ENCODE measurements around the gene DOK6.
A peak's percentile ranks its signal among the peaks of the same experiment; 100 is the strongest.
"Not testable (repeated sequence)": the region's sequence is repeated elsewhere in the genome, so short reads cannot be mapped to it uniquely, and the experiment has no call there.

The DOK6 gene

DNA sequence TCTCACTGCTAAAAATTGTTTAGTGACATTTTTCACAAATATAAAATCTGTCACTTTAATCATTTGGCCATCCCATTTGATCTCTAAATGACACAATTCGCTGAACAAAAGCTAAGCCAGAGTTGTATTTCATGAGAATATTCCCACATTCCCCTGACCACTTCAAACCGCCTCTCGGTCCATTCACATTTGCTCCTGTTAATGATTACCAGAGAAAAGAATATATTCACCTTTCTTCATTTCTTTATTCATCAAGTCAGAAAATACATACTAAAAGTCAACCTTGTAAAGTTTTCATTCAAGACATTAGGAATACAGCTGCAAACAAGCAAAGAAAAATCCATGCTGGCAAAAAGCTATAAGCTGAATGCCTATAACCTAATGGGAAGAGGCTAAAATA, 225.5 kb downstream of the DOK6 start:
- no peak for DNase-seq (ENCODE audit: low read depth in 3 of 3)

DNA sequence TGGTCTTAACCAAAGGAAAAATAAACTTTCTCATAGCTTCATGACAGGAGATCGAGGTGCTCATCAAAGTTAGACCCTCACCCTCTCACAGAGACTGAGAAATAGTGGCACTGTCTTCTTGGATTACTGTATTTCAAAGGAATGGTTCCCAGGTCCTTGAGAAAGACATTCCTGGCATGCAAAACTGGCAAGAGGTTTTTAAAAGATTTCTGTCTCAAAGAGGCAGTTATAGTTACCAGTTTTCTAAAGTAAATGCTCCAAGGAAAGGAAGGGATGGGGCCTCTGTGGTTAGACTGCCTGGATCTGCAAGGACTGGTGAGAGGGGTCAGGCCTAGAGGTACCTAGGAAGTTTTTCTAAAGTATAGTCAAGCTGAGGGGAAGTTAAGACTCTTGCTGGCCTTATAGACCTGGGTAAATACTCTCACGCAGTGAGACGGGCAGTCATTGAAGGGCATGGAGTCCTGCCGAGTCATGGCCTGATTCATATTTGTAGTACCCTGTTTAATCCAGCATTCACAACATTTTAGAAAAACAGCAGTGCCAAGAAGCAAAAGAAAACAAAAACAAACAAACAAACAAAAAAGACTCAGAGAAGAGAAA, 226.1 kb downstream of the DOK6 start:
- no peak for DNase-seq (ENCODE audit: low read depth in 3 of 3)

DNA sequence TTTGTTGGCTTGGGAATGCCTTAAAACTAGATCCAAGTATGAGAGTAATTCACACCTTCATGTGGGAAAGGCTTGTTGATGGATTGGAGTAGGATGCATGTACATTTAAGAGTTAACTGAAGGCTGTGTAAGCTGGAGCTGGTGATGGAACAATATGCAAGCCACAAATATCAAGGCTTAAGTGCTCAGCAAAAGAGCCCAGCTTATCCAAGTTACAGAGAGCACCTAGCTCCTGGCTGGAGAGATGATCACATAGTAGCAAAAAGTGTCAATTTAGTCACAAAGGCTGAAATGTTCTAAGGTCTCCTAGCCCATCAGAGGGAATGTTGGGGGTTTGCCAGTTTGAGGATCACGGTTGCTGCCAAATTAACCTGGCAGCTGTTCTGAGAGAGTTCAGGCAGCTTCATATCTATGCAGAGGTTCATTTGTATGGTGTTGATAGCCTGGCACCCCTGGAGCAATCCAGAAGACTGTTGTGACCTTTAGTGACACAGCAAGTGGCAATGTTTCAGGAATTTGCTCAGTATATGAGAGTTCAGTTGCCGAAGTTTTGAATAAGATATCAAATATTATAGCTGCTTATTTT, 228.2 kb downstream of the DOK6 start:
- DNase-seq (ENCODE audit: low read depth in 3 of 3) = no peak

DNA sequence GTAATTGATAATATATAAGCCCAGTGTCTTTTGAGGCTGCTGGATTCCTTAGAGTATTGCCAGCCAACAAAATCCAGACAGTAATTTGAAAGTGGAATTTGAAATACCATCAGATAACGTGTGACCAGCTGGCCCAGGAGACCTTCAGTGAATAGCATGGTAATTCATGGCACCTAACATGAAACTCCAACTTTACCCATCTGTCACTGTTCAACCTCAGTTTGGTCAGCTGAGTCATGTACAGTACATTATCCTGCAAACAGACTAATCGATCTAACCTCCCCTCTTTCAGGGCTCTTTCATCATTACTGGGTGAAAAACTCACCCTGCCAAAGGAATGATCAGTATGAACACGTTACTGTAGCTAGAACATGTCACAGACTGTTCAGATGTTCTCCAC, 230.6 kb downstream of the DOK6 start:
- no peak for DNase-seq (ENCODE audit: low read depth in 3 of 3)

DNA sequence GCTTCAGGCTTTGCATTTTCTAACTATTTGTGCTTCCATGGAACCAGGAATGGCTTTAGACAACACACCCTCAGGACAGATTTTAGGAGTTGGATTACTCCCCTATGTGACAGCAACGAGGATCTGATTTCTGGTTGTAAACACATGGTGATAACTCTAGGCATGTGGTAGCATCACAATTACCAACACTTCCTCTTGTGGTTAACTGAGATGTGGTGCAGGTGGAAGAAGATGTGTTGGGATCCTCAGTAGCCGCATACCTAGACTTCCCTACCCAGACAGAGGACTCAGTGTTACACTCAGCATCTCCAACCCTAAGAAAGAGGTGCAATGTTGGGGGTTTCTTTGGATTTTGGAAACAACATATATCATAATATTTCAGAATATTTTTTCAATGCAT, 234.8 kb downstream of the DOK6 start:
- DNase-seq (ENCODE audit: low read depth in 3 of 3) = no peak

DNA sequence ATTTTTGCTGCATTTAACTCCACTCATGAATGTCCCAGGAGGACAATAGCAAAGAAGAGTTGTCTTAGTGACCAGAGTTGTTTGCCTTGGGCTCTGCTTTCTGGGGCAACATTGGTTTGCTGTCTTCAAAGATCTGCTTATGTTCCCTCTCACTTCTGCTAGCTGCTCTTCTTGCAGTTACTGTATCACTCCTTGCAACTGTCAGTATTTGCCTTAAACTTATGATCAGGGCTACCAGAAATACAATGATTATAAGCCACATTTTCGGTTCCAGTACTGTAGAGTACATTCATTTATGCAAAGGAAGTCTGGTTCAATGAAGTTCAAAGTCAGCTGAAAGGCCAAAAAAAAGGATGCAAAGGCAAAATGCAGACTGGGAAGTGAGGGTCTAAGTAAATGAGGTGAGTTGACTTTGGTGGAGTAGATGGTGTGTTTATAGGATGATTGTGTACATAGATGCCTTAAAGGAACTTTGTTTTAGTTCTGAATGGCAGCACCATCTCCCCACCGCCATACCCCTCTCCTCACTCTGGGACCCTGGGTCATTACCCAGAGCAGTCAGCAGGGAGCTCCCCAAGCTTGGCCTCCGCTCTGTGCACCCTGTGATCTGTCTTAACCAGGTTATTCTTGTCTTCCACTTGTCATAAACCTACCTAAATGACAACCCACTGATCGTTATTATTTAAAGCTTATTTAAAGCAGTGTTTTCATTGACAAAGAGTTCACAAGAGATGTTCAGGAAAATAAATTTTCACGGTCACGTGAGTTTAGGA, 236.0 kb downstream of the DOK6 start:
- peak in 1 of 3 experiments; percentile 2 for DNase-seq (ENCODE audit: low read depth in 3 of 3)

DNA sequence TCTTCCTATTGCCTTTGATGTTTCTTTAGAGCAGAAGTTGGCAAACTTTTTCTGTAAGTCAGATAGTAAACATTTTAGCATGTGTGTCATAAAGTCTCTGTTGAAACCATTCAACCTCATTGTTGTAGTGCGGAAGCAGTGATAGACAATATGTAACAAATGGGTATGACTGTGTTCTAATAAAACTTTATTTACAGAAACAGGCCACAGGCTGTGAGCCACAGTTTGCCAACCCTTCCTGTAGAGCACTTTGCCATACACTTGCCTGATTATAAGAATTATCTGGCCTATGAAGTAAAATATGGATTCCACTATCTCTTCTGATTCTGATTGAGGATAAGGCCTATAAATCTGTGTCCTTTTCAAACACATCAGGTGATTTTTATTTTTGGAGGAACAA, 237.4 kb downstream of the DOK6 start:
- no peak for DNase-seq (ENCODE audit: low read depth in 3 of 3)

DNA sequence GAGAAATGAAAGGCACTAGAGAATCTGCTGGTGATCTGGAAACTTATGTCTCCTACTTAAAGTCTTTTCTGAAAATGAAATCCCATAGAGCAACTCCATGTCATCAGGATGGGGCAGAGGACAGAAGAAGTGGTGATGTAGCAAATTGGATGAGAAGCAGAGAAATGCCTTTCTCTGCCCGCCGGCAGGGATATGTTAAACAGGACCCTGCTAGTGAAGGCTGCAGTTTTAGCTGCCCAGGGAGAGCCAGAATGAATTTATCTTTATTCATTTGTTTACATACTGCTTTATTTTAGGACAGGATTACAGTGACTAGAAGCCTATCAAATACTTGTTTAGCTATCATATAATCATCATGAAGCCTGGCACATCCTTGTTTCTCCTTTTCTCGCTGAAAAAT, 247.0 kb downstream of the DOK6 start:
- DNase-seq (ENCODE audit: low read depth in 3 of 3) = no peak

DNA sequence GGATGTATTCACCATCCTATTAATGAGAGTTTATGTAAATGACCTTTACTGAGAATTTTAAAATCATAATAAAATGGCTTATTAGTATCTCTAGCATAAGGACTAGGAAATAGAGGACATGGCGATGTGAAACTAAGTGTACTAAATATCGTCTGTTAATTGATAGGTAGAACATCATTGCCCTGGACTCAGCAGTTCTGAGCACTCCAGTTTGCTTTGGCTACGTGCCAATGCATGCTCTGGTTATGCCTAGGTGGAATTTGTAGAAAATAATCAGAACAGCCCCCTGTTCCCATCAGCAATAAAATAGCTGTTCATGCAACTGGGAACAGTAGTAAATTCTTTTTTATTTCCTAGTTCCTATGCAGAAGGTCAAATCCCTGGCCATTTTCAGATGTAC, 247.8 kb downstream of the DOK6 start:
- no peak for DNase-seq (ENCODE audit: low read depth in 3 of 3)

DNA sequence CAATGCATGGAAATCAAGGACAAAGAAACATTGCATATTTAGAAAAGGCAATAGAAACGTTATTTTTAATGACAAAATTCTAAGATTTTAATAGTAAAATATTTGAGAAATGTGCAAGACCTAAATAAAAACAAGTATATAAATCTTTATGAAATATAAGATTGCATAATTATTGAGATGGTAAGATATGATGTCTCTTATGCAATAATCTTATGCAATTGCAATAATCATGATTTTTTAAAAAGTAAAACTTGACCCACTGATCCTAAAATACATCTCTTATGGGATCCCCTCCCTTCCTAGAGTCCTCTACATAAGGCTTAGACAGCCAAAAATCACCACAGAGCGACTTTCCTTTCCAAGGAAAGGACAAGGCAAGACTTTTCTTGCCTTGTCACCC, 249.0 kb downstream of the DOK6 start:
- DNase-seq (ENCODE audit: low read depth in 3 of 3) = no peak

DNA sequence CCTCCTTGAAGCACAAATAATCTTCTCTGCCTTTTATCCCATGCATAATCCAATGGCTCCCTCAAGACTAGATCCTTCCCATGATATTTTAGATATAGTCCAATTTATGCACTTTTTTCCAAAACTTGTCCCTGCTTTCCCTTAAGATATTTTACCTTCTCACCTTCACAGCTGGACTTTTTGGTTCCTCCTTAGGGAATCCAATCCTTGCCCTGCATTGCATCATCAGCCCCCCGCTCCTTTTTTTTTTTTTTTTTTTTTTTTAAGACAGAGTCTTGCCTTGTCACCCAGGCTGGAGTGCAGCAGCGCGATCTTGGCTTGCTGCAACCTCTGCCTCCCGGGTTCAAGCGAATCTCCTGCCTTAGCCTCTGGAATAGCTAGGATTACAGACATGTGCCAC, 250.6 kb downstream of the DOK6 start:
- DNase-seq (ENCODE audit: low read depth in 3 of 3) = no peak

DNA sequence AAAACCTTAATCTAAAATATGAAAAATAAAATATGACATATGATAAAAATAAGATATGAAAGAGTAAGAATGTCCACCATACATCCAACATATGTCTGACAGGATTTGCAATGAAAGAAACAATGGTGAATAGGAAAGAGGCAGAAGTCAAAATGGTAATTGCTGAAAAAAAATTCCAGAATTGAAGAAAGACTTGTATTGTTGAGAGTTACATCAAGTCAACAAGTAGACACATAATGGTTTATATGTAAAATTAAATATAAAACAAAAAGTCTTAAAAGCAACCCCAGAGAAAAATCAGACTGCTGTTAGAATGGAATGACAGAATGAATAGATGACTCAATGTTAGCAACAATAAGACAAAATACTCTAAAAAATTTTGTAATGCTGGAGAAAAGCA, 255.1 kb downstream of the DOK6 start:
- no peak for DNase-seq (ENCODE audit: low read depth in 3 of 3)

DNA sequence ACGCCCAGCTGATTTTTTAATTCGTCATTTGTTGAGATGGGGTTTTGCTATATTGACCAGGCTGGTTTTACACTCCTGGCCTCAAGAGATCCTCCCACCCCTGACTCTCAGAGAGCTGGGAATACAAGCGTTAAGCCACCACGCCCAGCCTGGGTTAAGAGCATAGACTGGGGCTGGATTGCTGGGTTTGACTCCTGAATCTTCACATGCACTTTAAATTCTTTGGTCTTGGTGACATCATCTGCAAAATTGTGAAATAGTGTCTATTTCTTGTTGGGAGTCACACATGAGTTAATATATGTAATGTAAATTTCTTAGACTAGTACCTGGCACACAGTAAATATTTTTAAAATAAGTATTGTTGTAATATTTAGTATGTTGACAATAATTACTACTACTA, 257.4 kb downstream of the DOK6 start:
- DNase-seq (ENCODE audit: low read depth in 3 of 3) = no peak

DNA sequence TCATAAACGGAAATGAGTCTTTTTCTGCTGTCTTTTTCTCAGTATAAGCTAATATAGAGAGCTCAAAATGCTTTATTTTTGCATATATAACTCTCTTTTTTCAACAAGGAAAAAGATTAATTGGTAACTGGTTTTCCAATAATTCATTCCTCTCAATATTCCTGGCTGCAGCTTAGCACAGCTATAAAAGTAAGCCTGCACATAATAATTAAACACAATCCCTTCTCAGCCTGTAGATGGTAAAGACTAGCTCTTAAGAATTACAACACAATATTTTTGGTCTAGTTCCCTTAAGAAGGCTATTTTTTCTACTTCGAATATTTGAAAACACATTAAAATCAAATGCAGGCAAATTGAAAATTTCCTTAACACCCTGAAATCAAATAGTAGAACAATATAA, 258.0 kb downstream of the DOK6 start:
- no peak for DNase-seq (ENCODE audit: low read depth in 3 of 3)

DNA sequence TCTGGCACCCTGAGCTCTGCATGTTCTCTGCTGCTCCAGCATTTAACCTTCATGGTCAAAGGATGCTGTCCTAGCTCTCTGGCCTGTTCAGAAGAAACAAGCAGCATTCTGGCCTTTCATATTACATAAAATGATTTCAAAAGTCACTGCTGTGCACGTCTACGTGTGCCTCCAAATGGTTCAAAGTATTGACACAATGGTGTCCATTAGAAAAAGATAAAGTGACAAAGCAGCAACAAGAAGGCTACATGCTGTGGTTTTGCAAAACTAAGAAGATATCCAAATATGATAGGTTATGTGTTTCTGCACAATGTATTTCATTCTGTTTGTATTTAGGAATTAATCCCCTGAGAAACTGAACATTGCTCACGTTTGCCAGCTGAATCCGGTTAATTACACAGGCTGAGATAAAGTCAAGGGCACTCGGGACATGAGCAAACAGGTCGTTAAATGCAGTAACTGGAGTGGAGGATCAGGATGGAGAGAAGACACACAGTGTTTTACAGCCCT, 258.5 kb downstream of the DOK6 start:
- no peak for DNase-seq (ENCODE audit: low read depth in 3 of 3)

DNA sequence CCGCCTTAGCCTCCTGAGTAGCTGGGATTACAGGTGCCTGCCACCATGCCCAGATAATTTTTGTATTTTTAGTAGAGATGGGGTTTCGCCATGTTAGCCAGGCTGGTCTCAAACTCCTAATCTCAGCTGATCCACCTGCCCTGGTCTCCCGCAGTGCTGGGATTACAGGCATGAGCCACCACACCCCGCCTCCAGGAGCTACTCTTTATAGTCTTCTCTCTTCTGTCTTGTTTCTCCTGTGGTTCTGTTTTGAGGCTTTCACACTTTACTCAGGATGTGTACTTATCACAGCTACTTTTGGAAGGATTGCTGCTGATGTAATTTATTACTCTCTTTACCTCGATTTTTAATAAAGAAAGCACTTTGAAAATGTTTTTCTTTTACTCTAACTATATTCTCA, 261.4 kb downstream of the DOK6 start:
- DNase-seq (ENCODE audit: low read depth in 3 of 3) = not testable (repeated sequence)

DNA sequence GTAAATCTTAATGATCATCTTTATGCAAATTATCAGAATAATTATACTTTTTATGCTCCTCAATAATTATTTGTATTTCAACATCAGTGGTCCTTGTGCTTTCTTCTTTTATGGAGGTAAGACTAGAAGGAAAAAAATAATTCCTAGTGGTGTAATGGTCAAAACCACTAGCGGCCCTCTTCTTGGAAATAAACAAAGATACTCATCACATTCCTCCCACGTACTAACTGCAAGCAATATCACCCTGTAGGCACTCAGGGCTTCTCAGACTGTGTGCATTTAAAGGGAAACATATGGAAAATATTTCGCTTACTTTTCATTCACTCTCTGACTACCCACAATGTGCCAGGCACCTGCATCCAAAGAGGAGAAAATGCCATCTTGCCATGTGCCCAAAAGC, 263.7 kb downstream of the DOK6 start:
- DNase-seq (ENCODE audit: low read depth in 3 of 3) = no peak

DNA sequence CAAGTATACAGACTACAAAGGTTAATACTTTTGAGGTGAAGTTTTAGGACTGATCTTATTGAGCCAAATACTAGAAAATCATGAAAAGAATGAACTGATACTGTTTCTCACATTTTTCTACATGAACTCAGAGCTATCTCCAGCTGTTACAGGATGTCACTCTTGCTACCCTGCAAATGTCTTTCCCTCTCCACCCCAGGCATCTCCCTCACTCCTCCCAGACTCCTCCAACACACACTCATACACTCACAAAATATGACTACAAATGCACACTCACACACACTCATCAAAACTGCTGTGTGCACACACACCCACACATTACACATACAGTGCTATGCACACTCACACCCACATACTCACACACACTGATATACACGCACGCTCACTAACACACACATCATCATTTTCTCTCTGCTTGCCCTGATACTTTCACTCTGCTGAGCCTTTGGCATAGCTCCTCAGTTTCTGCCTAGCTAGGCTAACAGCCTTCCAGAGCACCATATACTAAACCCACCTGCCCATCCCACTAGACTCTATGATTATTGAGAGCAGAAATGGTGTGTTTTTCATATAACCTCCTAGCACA, 273.7 kb downstream of the DOK6 start:
- no peak for DNase-seq (ENCODE audit: low read depth in 3 of 3)

DNA sequence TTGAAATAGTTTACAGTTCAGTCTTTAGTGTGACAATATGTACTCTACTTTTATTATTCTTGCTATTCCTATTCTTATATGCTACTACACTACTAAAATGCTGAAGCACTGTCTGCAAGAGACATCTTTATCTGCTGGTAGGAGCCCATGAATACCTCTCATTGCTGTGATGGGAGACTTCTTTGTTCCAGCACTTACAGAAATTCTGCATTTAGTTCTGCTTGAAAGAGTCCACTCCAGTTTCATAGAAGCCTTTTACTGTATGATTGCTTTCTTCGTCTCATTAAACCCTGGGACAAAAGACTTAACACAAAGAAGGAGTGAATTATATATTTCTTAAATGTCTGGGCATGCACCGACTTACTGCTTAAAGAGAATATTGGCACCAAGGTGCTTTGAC, 274.3 kb downstream of the DOK6 start:
- no peak for DNase-seq (ENCODE audit: low read depth in 3 of 3)

DNA sequence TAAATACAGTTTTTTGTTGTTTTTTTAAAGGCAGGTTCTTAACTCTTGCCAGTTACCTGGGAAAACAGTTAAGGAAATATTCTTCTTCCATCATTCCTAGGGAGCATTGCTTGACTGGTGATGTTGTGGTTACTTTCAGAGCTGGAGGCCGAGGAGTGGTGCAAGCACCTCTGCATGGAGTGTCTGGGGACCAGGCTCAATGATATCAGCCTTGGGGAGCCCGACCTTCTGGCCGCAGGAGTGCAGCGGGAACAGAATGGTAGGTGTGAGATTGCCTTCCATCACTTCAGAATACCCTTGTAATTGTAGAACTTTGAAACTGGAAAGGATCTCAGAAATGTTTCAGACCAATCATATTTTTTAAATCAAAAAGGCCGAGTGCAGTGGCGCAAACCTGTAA, 276.9 kb downstream of the DOK6 start:
- DNase-seq (ENCODE audit: low read depth in 3 of 3) = no peak

DNA sequence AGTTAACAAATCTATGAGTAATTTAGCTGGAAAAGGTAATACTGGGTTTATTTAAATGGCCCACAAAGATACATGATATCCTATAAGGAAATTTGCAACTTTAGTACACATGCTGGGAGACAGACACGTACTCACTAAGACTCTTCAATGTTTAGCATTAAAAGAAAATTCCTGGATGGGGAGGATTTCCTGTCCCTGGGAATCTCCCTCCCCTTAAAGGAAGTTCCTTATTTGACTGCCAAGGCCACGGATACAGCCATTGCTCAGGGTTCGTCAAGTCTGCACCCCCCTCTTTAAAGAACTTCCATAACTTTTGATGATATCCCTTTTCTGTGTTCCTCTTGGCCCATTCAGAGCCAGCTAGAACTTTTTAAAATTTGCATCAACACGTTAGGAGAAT, 279.4 kb downstream of the DOK6 start:
- no peak for DNase-seq (ENCODE audit: low read depth in 3 of 3)

DNA sequence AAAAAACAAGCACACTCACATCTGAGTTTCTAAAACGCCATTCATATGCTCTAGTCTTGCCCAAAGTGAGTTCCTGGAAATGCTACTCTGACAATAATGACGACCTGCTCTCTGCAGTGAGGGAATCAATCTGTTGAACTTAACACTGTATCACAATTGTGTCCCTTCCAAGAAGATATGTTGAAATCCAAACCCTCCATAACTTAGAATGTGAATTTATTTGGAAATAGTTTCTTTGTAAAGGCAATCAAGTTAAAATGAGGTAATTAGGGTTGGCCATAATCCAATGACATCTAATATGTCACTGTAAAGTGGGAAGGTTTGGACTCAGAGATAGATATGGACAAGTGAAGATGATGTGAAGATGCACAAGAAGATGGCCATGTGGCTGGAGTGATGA, 282.5 kb downstream of the DOK6 start:
- no peak for DNase-seq (ENCODE audit: low read depth in 3 of 3)

DNA sequence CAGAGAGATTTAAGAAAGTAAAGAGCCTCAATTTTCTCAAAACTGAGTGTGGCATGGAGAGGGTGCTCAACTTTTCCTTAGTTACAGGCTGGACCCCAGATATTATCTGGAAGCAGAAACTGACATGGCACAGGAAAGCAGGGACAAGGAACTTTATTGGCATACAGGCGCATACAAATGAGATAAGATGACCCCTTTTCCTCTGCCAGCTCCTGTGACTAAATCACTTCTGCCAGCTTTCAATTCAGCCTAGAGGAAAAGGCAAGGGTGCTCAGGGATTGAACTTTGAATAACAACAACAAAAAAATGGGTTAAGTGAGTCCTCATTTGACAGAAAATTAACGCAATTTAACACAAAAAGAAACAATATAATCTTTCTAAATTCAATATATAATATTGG, 284.1 kb downstream of the DOK6 start:
- DNase-seq (ENCODE audit: low read depth in 3 of 3) = no peak

All from stimulated activated CD4-positive, alpha-beta T cell treated with anti-CD3 and anti-CD28 coated beads, TNF-alpha, amount 100 ng/mL, for 4 hours (primary cell).